A549 (cell line): ENCODE measurements around the gene ADAMTS10. TPM values are rescaled to one million over a fixed set of nuclear protein-coding genes. Genes with fewer than 3 reads are reported as not detected.

Experiments
- ATAC-seq, 2 experiments: fragments of 200-7000 bp in 1 of 2; fragments of >200 bp in 1 of 2; cut with Nextera tagmentation in 1 of 2; cut with Tn5 transposase in 1 of 2; 3 replicates each; pipeline versions ENCODE4 v1.8.0 to v1.9.1; 2018 to 2020; ENCODE audit warnings: mild to moderate bottlenecking in 1 of 2, moderate library complexity in 1 of 2
- CTCF ChIA-PET: fragments of 300-600 bp; sonication (Branson Sonifier 250); formaldehyde crosslinking; extraction: SDS; loops from one replicate; lab custom pipeline; 2021; ENCODE audit warnings: antibody characterized with exemption, inconsistent platforms; lab: Yijun Ruan, JAX
- POLR2A ChIA-PET: fragments of 350-600 bp; formaldehyde crosslinking; extraction: SDS; loops from one replicate; lab custom pipeline; 2021; ENCODE audit warnings: antibody characterized with exemption, inconsistent platforms; lab: Yijun Ruan, JAX
- DNase-seq, 2 experiments: peaks; one replicate each; pipeline versions ENCODE4 v3.0.0 to v3.0.0-alpha.2; 2011 to 2016; ENCODE audit warnings: low read depth in 1 of 2, low spot score in 1 of 2
- FAIRE-seq: peaks from 2 replicates; lab custom pipeline; 2011; peaks lifted over from hg19 to GRCh38; lab: Jason Lieb, UNC
- H3K27ac ChIP-seq, 2 experiments: fragments of >200 bp; sonication (Bioruptor Twin); formaldehyde crosslinking; 3 replicates each; pipeline ENCODE4 v1.5.1; 2016 to 2017
- H3K4me1 ChIP-seq: fragments of >200 bp; sonication (Bioruptor Twin); formaldehyde crosslinking; 3 replicates; pipeline ENCODE4 v1.6.1; 2016
- H3K4me2 ChIP-seq: fragments of >200 bp; sonication (Bioruptor Twin); formaldehyde crosslinking; 3 replicates; pipeline ENCODE4 v1.6.1; 2016
- H3K4me3 ChIP-seq: fragments of >200 bp; sonication (Bioruptor Twin); formaldehyde crosslinking; 3 replicates; pipeline ENCODE4 v1.5.1; 2016
- H3K9me3 ChIP-seq: fragments of >200 bp; sonication (Bioruptor Twin); formaldehyde crosslinking; 3 replicates; pipeline ENCODE4 v1.6.1; 2016
- ATOH8 ChIP-seq: fragments of 250-450 bp; sonication (Bioruptor Pico); IDR thresholded peaks from 2 replicates; pipeline ENCODE4 v1.5.0; 2020; ENCODE audit warnings: low read depth, mild to moderate bottlenecking, moderate library complexity
- CBX8 ChIP-seq: fragments of 200-600 bp; sonication (generic); IDR thresholded peaks from 2 replicates; pipeline ENCODE4 v1.6.1; 2016
- CEBPB ChIP-seq, 2 experiments: fragments of >200 bp in 1 of 2; sonication (Bioruptor Twin) in 1 of 2; formaldehyde crosslinking in 1 of 2; IDR thresholded peaks; 2 replicates each; pipeline ENCODE4 v1.6.1; 2012 to 2016
- CHD4 ChIP-seq: fragments of 200-600 bp; sonication (generic); IDR thresholded peaks from 2 replicates; pipeline ENCODE4 v1.6.1; 2016; ENCODE audit warnings: antibody characterized with exemption, mild to moderate bottlenecking, borderline replicate concordance
- CTCF ChIP-seq: fragments of >200 bp; sonication (Bioruptor Twin); formaldehyde crosslinking; IDR thresholded peaks from 3 replicates; pipeline ENCODE4 v1.5.1; 2016
- ELK1 ChIP-seq: fragments of 150-350 bp; IDR thresholded peaks from 2 replicates; pipeline ENCODE4 v1.6.1; 2014; ENCODE audit warnings: low read depth, mild to moderate bottlenecking, low read length
- ESRRA ChIP-seq: fragments of 150-350 bp; IDR thresholded peaks from 2 replicates; pipeline ENCODE4 v1.6.1; 2014; ENCODE audit warnings: mild to moderate bottlenecking, low read length, borderline replicate concordance
- HOXA7 ChIP-seq: fragments of 250-450 bp; sonication (Bioruptor Pico); IDR thresholded peaks from 2 replicates; pipeline ENCODE4 v1.5.0; 2020; ENCODE audit warnings: mild to moderate bottlenecking, moderate library complexity
- JUN ChIP-seq, 2 experiments: fragments of >200 bp; sonication (Bioruptor Twin); formaldehyde crosslinking; IDR thresholded peaks; 2 replicates in 1 of 2; 3 replicates in 1 of 2; pipeline ENCODE4 v1.6.1; 2016 to 2017
- KDM1A ChIP-seq: fragments of 200-600 bp; sonication (generic); IDR thresholded peaks from 2 replicates; pipeline ENCODE4 v1.6.1; 2016; ENCODE audit warnings: low read depth, mild to moderate bottlenecking
- KDM5A ChIP-seq: fragments of 200-600 bp; sonication (generic); IDR thresholded peaks from 2 replicates; pipeline ENCODE4 v1.6.1; 2016; ENCODE audit warnings: antibody characterized with exemption, mild to moderate bottlenecking
- MYC ChIP-seq: IDR thresholded peaks from 2 replicates; pipeline ENCODE4 v1.6.1; 2012; ENCODE audit warnings: mild to moderate bottlenecking, inconsistent platforms, low read length, improper control_type of control experiment, borderline replicate concordance
- NPAS2 ChIP-seq: fragments of 250-450 bp; sonication (Bioruptor Pico); IDR thresholded peaks from 2 replicates; pipeline ENCODE4 v1.8.0; 2022; ENCODE audit warnings: mild to moderate bottlenecking, moderate library complexity, borderline replicate concordance
- PHF8 ChIP-seq: fragments of 200-600 bp; sonication (generic); IDR thresholded peaks from 2 replicates; pipeline ENCODE4 v1.6.1; 2016; ENCODE audit warnings: low read depth, mild to moderate bottlenecking, antibody characterized with exemption, moderate library complexity, borderline replicate concordance
- RAD21 ChIP-seq, 2 experiments: fragments of >200 bp in 1 of 2; sonication (Bioruptor Twin) in 1 of 2; formaldehyde crosslinking in 1 of 2; IDR thresholded peaks in 1 of 2; conservative IDR thresholded peaks in 1 of 2; 2 replicates in 1 of 2; 3 replicates in 1 of 2; pipeline ENCODE4 v1.6.1; 2012 to 2018; ENCODE audit warnings: inconsistent platforms in 1 of 2
- RCOR1 ChIP-seq: fragments of 150-350 bp; IDR thresholded peaks from 2 replicates; pipeline ENCODE4 v1.6.1; 2014; ENCODE audit warnings: antibody characterized with exemption, low read length, low read depth
- REST ChIP-seq: fragments of 200-600 bp; sonication (generic); IDR thresholded peaks from 2 replicates; pipeline ENCODE4 v1.6.1; 2016; ENCODE audit warnings: antibody characterized with exemption, mild to moderate bottlenecking, moderate library complexity
- SMC3 ChIP-seq: fragments of >200 bp; sonication (Bioruptor Twin); formaldehyde crosslinking; IDR thresholded peaks from 3 replicates; pipeline ENCODE4 v1.6.1; 2018; ENCODE audit warnings: inconsistent platforms
- ZC3H11A ChIP-seq: fragments of 450-650 bp; IDR thresholded peaks from 2 replicates; pipeline ENCODE4 v1.6.1; 2014; ENCODE audit warnings: antibody characterized with exemption, mild to moderate bottlenecking
- WGBS: methylation state at CpG from one replicate; pipeline ENCODE4 v1.1.6; 2017; ENCODE audit errors: missing lambda C conversion rate; 5-methylcytosine and 5-hydroxymethylcytosine counted together
- polyA plus RNA-seq, 4 experiments: library from polyadenylated mRNA; depleted of rRNA in 3 of 4; stranded (reverse); fragments of >200 nt; fragmentation: RNase III in 1 of 4; extraction: RNeasy Plus Mini Kit Qiagen cat#74134 plus additional on column Dnase treatment in 1 of 4; gene quantifications; 2 replicates in 3 of 4; 3 replicates in 1 of 4; pipeline ENCODE4 v1.2.3, GENCODE V29; 2011 to 2017
- TF ChIP-seq, protein P1 (sequence below): fragments of 250-450 bp; sonication (Bioruptor Pico); IDR thresholded peaks from 2 replicates; pipeline ENCODE4 v1.5.0; 2021; ENCODE audit warnings: mild to moderate bottlenecking, moderate library complexity, borderline replicate concordance
- TF ChIP-seq, protein P2 (sequence below): IDR thresholded peaks from 2 replicates; pipeline ENCODE4 v1.6.1; 2012

ADAMTS10 gene
- polyA plus RNA-seq, 2 of the 4 experiments (the other 2 are of a cell fraction) = 26.7 to 49.3 TPM

DNA sequence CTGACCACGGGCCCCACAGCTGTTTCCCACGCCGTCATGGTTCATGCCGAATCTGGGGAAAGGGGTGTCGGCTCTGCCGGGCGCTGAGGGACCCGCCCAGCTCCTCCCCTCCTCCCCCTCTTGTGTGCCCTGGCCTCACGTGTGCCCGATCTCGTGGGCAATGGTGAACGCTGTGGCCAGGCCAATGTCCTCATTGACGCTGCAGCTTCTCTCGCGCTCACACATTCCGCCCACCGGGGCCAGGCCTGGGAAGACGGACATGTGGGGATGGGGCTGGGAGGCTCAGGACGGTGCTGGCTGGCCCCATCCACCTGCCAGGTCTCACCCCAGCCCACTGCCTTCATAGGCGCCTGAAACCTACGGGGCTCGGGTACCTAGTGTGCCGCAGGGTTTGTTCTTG is 14.3 kb downstream of the ADAMTS10 start:
- TF ChIP-seq RCOR1 (no peak), PHF8 (no peak), ATOH8 (CRISPR knock-in tag) (no peak), MYC (no peak)
- CTCF ChIA-PET = interaction anchor here (0.7 to 5.7 kb wide), 5 partner anchors 8 to 98 kb away, joined by 3 to 42 read pairs (median 20); no protein-coding TSS in a partner anchor
- ATAC-seq = no peak

DNA sequence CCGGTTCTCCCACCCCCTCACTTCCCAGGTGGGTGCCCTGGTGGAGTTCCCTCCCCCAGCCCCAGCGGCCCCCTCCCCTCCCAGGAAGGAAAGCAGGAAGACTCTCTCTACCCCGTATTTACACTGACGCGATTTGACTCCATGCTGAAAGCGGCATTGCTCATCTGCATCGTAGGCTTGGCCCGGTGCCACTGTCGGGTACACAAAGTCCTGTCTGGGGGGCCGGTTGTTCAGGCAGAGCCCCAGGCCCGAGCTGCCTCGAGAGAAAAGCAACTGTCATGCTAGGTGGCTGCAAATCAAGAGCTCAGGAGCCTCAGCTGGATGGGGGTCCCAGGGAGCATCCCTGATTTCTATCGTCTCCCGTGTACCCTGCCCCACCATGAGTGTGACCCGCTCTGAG is 14.9 kb downstream of the ADAMTS10 start:
- no peak for ATAC-seq
- TF ChIP-seq KDM5A = no peak
- TF ChIP-seq ZC3H11A = no peak
- Histone ChIP-seq H3K4me3 (no peak overlapping the region), H3K27ac (peak overlapping the region; percentile 25 to 83; a peak in 5 of 6 replicates), H3K9me3 (no peaks in the 10 kb centered on the region), H3K4me1 (peaks cover 37% of the 10 kb centered on the region), H3K4me2 (no peak overlapping the region)
- ChIA-PET POLR2A (no interaction called here), CTCF (interaction anchor here (0.7 to 5.7 kb wide), 6 partner anchors 10 to 99 kb away, joined by 3 to 42 read pairs (median 14); no protein-coding TSS in a partner anchor)
- 100% methylated on average over 1 of the region's 15 CpGs for WGBS
- no peak for DNase-seq
- no peak for FAIRE-seq

More for the DNA sequence above, 14.3 kb downstream of the ADAMTS10 start:
- Histone ChIP-seq H3K27ac (peak overlapping the region; percentile 24 to 83; a peak in 3 of 6 replicates), H3K4me3 (no peak overlapping the region), H3K9me3 (no peaks in the 10 kb centered on the region), H3K4me1 (peaks cover 37% of the 10 kb centered on the region), H3K4me2 (no peak overlapping the region)
- FAIRE-seq (no peak), DNase-seq (no peak)
- WGBS = 88% methylated on average over 17 of the region's 23 CpGs
- POLR2A ChIA-PET = interaction anchor here (0.5 kb wide), 1 partner anchor 447 kb away, joined by 4 read pairs; no protein-coding TSS in a partner anchor

- no peak overlapping the region for H3K4me3 ChIP-seq
- H3K4me2 ChIP-seq = no peak overlapping the region
- no peaks in the 10 kb centered on the region for H3K9me3 ChIP-seq
- no peak for FAIRE-seq
- peaks cover 35% of the 10 kb centered on the region for H3K4me1 ChIP-seq
- WGBS = 100% methylated on average over 2 of the region's 2 CpGs
- peak overlapping the region in 1 of 2 experiments; percentile 95; a peak in 3 of 6 replicates for H3K27ac ChIP-seq
- peak in 1 of 2 experiments; percentile 62 for DNase-seq
- ChIA-PET POLR2A (interaction anchor here (0.6 to 1.2 kb wide), 2 partner anchors 18 to 242 kb away, joined by 3 read pairs; no protein-coding TSS in a partner anchor), CTCF (interaction anchor here (0.7 to 5.7 kb wide), 8 partner anchors 8 to 558 kb away, joined by 3 to 42 read pairs (median 12); no protein-coding TSS in a partner anchor)
- ATAC-seq = no peak
- peak in 1 of 2 experiments; percentile 18; a peak in 3 of 5 replicates for TF ChIP-seq RAD21 (conservative IDR thresholded peaks at IDR 0.05 in 1 of 2, IDR thresholded peaks at IDR 0.05 in 1 of 2)
- TF ChIP-seq, protein P1, sequence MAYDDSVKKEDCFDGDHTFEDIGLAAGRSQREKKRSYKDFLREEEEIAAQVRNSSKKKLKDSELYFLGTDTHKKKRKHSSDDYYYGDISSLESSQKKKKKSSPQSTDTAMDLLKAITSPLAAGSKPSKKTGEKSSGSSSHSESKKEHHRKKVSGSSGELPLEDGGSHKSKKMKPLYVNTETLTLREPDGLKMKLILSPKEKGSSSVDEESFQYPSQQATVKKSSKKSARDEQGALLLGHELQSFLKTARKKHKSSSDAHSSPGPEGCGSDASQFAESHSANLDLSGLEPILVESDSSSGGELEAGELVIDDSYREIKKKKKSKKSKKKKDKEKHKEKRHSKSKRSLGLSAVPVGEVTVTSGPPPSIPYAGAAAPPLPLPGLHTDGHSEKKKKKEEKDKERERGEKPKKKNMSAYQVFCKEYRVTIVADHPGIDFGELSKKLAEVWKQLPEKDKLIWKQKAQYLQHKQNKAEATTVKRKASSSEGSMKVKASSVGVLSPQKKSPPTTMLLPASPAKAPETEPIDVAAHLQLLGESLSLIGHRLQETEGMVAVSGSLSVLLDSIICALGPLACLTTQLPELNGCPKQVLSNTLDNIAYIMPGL (CRISPR knock-in tag) = no peak
- TF ChIP-seq KDM1A = no peak
- TF ChIP-seq CBX8 = no peak
- no peak for TF ChIP-seq JUN (IDR thresholded peaks at IDR 0.05)
- TF ChIP-seq REST = no peak
- TF ChIP-seq CHD4 = no peak
- TF ChIP-seq, protein P2, sequence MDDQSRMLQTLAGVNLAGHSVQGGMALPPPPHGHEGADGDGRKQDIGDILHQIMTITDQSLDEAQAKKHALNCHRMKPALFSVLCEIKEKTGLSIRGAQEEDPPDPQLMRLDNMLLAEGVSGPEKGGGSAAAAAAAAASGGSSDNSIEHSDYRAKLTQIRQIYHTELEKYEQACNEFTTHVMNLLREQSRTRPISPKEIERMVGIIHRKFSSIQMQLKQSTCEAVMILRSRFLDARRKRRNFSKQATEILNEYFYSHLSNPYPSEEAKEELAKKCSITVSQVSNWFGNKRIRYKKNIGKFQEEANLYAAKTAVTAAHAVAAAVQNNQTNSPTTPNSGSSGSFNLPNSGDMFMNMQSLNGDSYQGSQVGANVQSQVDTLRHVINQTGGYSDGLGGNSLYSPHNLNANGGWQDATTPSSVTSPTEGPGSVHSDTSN = no peak
- TF ChIP-seq HOXA7 = no peak
- TF ChIP-seq CEBPB (IDR thresholded peaks at IDR 0.05) = peak; percentile 15 to 52; a peak in 2 of 4 replicates
- no peak for TF ChIP-seq ELK1
- peak; percentile 34; the same call in 1 of the 3 replicates for TF ChIP-seq SMC3
- TF ChIP-seq CTCF = peak; percentile 44; the same call in 2 of the 3 replicates
- no peak for TF ChIP-seq NPAS2 (CRISPR knock-in tag)
- TF ChIP-seq ESRRA = no peak
Measured at GRCh38 chr19:8593931-8594330, 16.6 kb downstream of the ADAMTS10 start.
